Measurements from ENCODE around the gene ARID4B.

ARID4B gene

DNA sequence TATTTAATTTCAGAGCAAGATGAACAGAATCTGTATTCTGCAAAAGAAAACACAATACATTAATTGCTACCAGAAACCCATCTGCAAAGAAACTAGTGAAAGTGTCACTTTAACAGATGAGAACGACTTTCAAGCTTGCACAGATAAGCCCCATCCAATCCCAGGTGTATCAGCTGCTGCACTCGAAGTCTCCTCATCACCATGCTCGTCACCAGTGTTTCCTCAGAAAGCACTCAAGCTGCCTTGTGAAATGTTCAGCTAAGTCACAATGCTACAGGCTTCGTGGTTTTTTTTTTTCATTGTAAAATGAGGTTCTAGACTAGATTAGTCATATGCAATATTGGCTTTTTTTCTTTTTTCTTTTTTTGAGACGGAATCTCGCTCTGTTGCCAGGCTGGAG lies 196.0 kb downstream of the ARID4B start:
- Histone ChIP-seq H3K27me3 (ENCODE audit: insufficient read depth, poor library complexity, severe bottlenecking) (no peaks in the 10 kb centered on the region), H3K27ac (replicated peaks) (no peak overlapping the region), H3K4me3 (replicated peaks; ENCODE audit: insufficient read depth, low read length) (no peak overlapping the region)
- DNase-seq (ENCODE audit: low read depth in 1 of 2, low spot score in 1 of 2), result no peak
- no peak for TF ChIP-seq GABPA (IDR thresholded peaks at IDR 0.05; ENCODE audit: low read depth)
- TF ChIP-seq, protein P1, sequence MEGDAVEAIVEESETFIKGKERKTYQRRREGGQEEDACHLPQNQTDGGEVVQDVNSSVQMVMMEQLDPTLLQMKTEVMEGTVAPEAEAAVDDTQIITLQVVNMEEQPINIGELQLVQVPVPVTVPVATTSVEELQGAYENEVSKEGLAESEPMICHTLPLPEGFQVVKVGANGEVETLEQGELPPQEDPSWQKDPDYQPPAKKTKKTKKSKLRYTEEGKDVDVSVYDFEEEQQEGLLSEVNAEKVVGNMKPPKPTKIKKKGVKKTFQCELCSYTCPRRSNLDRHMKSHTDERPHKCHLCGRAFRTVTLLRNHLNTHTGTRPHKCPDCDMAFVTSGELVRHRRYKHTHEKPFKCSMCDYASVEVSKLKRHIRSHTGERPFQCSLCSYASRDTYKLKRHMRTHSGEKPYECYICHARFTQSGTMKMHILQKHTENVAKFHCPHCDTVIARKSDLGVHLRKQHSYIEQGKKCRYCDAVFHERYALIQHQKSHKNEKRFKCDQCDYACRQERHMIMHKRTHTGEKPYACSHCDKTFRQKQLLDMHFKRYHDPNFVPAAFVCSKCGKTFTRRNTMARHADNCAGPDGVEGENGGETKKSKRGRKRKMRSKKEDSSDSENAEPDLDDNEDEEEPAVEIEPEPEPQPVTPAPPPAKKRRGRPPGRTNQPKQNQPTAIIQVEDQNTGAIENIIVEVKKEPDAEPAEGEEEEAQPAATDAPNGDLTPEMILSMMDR (IDR thresholded peaks at IDR 0.05; ENCODE audit: insufficient read depth, low read length), result no peak
- no peak for TF ChIP-seq SPI1 (IDR thresholded peaks at IDR 0.05; ENCODE audit: borderline replicate concordance, low read depth)
- TF ChIP-seq POLR2AphosphoS5 (IDR thresholded peaks at IDR 0.05; ENCODE audit: low read depth), result no peak
- TF ChIP-seq, protein P2, sequence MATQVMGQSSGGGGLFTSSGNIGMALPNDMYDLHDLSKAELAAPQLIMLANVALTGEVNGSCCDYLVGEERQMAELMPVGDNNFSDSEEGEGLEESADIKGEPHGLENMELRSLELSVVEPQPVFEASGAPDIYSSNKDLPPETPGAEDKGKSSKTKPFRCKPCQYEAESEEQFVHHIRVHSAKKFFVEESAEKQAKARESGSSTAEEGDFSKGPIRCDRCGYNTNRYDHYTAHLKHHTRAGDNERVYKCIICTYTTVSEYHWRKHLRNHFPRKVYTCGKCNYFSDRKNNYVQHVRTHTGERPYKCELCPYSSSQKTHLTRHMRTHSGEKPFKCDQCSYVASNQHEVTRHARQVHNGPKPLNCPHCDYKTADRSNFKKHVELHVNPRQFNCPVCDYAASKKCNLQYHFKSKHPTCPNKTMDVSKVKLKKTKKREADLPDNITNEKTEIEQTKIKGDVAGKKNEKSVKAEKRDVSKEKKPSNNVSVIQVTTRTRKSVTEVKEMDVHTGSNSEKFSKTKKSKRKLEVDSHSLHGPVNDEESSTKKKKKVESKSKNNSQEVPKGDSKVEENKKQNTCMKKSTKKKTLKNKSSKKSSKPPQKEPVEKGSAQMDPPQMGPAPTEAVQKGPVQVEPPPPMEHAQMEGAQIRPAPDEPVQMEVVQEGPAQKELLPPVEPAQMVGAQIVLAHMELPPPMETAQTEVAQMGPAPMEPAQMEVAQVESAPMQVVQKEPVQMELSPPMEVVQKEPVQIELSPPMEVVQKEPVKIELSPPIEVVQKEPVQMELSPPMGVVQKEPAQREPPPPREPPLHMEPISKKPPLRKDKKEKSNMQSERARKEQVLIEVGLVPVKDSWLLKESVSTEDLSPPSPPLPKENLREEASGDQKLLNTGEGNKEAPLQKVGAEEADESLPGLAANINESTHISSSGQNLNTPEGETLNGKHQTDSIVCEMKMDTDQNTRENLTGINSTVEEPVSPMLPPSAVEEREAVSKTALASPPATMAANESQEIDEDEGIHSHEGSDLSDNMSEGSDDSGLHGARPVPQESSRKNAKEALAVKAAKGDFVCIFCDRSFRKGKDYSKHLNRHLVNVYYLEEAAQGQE (IDR thresholded peaks at IDR 0.05; ENCODE audit: insufficient replicate concordance, low read depth), result no peak

DNA sequence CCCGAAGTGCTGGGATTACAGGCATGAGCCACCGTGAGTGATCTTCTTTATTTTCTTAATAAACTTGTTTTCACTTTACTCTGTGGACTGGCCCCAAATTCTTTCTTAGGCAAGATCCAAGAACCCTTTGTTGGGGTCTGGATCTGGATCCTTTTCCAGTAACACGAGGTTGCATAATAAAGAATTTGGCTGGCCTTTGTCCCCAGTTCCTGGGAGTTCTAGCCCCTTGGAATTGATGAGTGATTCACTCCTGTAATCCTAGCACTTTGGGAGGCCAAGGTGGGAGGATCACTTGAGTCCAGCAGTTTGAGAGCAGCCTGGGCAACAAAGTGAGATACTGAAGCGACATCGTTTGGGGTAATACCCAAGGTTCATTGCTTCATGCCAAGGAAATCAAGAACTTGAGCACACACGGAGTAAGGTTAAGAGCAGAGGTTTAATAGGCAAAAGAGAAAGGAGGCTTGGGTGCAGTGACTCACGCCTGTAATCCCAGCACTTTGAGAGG lies 197.2 kb downstream of the ARID4B start:
- Histone ChIP-seq H3K4me3 (replicated peaks; ENCODE audit: insufficient read depth, low read length) (no peak overlapping the region), H3K27ac (replicated peaks) (no peak overlapping the region), H3K27me3 (ENCODE audit: insufficient read depth, poor library complexity, severe bottlenecking) (no peaks in the 10 kb centered on the region)
- TF ChIP-seq, protein P1 (IDR thresholded peaks at IDR 0.05; ENCODE audit: insufficient read depth, low read length), result no peak
- no peak for TF ChIP-seq GABPA (IDR thresholded peaks at IDR 0.05; ENCODE audit: low read depth)
- TF ChIP-seq, protein P2 (IDR thresholded peaks at IDR 0.05; ENCODE audit: insufficient replicate concordance, low read depth), result no peak
- no peak for TF ChIP-seq SPI1 (IDR thresholded peaks at IDR 0.05; ENCODE audit: borderline replicate concordance, low read depth)
- TF ChIP-seq POLR2AphosphoS5 (IDR thresholded peaks at IDR 0.05; ENCODE audit: low read depth), result no peak
- DNase-seq (ENCODE audit: low read depth in 1 of 2, low spot score in 1 of 2), result no peak

DNA sequence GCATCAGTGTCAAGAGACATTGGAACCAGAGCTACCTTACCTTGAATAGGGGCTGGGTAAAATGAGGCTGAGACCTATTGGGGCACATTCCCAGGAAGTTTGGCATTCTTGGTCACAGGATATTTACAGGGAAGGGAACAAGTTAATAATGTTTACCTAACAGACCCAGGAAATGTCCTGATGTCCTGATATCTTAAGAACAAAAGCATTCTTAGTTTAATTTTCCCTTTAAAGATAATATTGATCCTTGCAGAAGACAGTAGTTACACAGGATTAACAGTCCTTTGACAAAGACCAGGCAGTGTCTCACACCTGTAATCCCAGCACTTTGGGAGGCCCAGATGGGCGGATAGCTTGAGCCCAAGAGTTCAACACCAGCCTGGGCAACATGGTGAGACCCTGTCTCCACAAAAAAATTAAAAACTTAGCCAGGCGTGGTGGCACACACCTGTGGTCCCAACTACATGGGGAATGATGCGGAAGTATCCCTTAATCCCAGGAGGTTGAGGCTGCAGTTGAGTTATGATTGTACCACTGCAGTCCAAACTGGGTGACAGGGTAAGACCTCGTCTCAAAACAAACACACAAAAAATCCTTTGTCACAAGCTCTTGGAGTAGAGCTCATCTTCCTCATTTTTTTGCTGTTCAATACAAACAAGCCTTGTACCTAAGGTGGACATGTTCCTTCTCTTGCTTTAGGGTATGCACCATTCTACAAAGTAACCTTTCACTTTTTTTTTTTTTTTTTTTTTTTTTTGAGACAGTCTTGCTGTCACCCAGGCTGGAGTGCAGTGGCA lies 198.0 kb downstream of the ARID4B start:
- H3K4me3 ChIP-seq (replicated peaks; ENCODE audit: insufficient read depth, low read length), result no peak overlapping the region
- no peaks in the 10 kb centered on the region for H3K27me3 ChIP-seq (ENCODE audit: insufficient read depth, poor library complexity, severe bottlenecking)
- peak overlapping the region; percentile 94; the same call in 1 of the 2 replicates for H3K27ac ChIP-seq (replicated peaks)

More for the DNA sequence above, 198.0 kb downstream of the ARID4B start:
- TF ChIP-seq, protein P2 (IDR thresholded peaks at IDR 0.05; ENCODE audit: insufficient replicate concordance, low read depth), result no peak
- TF ChIP-seq GABPA (IDR thresholded peaks at IDR 0.05; ENCODE audit: low read depth), result no peak
- TF ChIP-seq POLR2AphosphoS5 (IDR thresholded peaks at IDR 0.05; ENCODE audit: low read depth), result no peak
- DNase-seq (ENCODE audit: low read depth in 1 of 2, low spot score in 1 of 2), result no peak
